ENCODE data around the gene IFRD2. TPM values are rescaled to one million over a fixed set of nuclear protein-coding genes. Genes with fewer than 3 reads are reported as not detected.

IFRD2 gene
- total and polyA plus RNA-seq, 2 of the 8 experiments (the other 6 are each of a cell fraction or from before 2014, with no cell fraction given), result 76.7 to 88.8 TPM

DNA sequence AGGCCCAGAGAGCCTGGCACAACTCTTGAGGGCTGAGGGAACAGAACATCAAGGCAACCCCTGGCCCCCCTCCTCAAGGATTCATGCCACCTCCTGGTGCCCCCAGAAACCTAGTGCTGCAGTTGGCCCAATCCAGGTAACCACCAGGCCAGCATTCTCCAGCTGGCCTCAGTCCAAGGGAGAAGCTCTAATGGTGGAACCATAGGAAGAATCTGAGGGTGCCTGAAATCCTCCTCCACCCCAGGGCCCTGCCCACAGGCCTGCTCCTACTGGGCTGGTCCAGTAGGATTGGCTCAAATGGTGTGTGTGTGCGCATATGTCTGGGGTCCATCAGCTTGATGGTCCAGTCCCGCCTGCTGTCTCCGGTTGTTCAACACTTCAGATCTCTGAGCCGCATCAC is 22.6 kb upstream of the IFRD2 start (continued):
- TF ChIP-seq SAP30 (IDR thresholded peaks at IDR 0.05; ENCODE audit: insufficient read depth, insufficient replicate concordance, low read length) (no peak), EP300 (IDR thresholded peaks at IDR 0.05; ENCODE audit: borderline replicate concordance in 1 of 2, low read depth in 2 of 2, low read length in 2 of 2) (no peak), HDAC6 (IDR thresholded peaks at IDR 0.05; ENCODE audit: low read depth, low read length) (no peak), SP1 (IDR thresholded peaks at IDR 0.05; ENCODE audit: low read depth, low read length) (no peak), GTF2F1 (IDR thresholded peaks at IDR 0.05; ENCODE audit: borderline replicate concordance, low read depth, low read length) (no peak), SP2 (IDR thresholded peaks at IDR 0.05; ENCODE audit: low read length) (no peak)
- TF ChIP-seq, protein P1, sequence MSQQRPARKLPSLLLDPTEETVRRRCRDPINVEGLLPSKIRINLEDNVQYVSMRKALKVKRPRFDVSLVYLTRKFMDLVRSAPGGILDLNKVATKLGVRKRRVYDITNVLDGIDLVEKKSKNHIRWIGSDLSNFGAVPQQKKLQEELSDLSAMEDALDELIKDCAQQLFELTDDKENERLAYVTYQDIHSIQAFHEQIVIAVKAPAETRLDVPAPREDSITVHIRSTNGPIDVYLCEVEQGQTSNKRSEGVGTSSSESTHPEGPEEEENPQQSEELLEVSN (IDR thresholded peaks at IDR 0.05), result no peak

All from H1 (cell line).